ENCODE measurements around the gene SLC22A14.

DNA sequence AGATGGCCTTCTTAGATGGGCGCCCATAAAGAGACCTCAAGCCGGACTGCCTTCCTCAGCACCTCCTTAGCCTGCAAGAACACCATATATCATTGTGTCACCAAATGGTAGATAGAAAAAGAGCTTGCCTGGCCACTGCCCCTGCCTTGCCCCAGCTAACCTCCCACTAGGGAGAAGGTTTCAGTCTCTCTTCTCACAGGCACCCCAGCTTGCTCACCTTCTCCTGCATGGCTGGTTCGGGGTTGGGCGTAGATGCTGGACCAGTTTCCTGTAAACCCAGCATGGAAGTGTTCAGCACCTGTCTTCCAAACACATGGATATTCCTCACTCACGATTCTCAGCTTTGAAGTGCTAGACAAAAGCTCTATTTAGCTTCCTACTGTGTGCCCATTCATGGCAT is 3.3 kb upstream of the SLC22A14 start:
- TF ChIP-seq POLR2AphosphoS5 (IDR thresholded peaks at IDR 0.05), result no peak
- TF ChIP-seq, protein P1, sequence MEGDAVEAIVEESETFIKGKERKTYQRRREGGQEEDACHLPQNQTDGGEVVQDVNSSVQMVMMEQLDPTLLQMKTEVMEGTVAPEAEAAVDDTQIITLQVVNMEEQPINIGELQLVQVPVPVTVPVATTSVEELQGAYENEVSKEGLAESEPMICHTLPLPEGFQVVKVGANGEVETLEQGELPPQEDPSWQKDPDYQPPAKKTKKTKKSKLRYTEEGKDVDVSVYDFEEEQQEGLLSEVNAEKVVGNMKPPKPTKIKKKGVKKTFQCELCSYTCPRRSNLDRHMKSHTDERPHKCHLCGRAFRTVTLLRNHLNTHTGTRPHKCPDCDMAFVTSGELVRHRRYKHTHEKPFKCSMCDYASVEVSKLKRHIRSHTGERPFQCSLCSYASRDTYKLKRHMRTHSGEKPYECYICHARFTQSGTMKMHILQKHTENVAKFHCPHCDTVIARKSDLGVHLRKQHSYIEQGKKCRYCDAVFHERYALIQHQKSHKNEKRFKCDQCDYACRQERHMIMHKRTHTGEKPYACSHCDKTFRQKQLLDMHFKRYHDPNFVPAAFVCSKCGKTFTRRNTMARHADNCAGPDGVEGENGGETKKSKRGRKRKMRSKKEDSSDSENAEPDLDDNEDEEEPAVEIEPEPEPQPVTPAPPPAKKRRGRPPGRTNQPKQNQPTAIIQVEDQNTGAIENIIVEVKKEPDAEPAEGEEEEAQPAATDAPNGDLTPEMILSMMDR (IDR thresholded peaks at IDR 0.05), result no peak
